T-helper 2 cell treated with Interferon-gamma antibody and Interleukin-4, amounts not matched to agents 5 μg/mL and 100 μg/mL, for 36 hours (primary cell): ENCODE data around the gene KRTAP27-1.

Experiments
- DNase-seq: peaks from one replicate; pipeline ENCODE4 v3.0.0; 2021; ENCODE audit warnings: low spot score
- H3K27ac Mint-ChIP-seq: one replicate; pipeline ENCODE4 v1.8.0; 2021; ENCODE audit warnings: mild to moderate bottlenecking, mixed read lengths
- H3K27me3 Mint-ChIP-seq: one replicate; pipeline ENCODE4 v1.8.0; 2021; ENCODE audit warnings: low read depth, mixed read lengths
- H3K36me3 Mint-ChIP-seq: one replicate; pipeline ENCODE4 v1.8.0; 2021; ENCODE audit warnings: low read depth, mixed read lengths
- H3K4me1 Mint-ChIP-seq: one replicate; pipeline ENCODE4 v1.8.0; 2021; ENCODE audit warnings: low read depth, mixed read lengths
- H3K4me3 Mint-ChIP-seq: one replicate; pipeline ENCODE4 v1.8.0; 2022; ENCODE audit warnings: mild to moderate bottlenecking, moderate library complexity, mixed read lengths
- H3K9me3 Mint-ChIP-seq: one replicate; pipeline ENCODE4 v1.8.0; 2021; ENCODE audit warnings: mixed read lengths

The KRTAP27-1 gene

GRCh38 chr21:30337276-30337744 is at the start of gene KRTAP27-1:
KRTAP27-1 (minus strand) TSS chr21:30337694; CDS start chr21:30337668, 26 bp downstream.
- no peak for DNase-seq
- Mint-ChIP-seq H3K27ac (no peak within 1 kb of the TSS), H3K4me1 (no peaks in the 10 kb centered on the region), H3K9me3 (no peaks in the 10 kb centered on the region), H3K27me3 (no peaks in the 10 kb centered on the region), H3K36me3 (no peaks in the 10 kb centered on the region), H3K4me3 (no peak within 1 kb of the TSS)

DNA sequence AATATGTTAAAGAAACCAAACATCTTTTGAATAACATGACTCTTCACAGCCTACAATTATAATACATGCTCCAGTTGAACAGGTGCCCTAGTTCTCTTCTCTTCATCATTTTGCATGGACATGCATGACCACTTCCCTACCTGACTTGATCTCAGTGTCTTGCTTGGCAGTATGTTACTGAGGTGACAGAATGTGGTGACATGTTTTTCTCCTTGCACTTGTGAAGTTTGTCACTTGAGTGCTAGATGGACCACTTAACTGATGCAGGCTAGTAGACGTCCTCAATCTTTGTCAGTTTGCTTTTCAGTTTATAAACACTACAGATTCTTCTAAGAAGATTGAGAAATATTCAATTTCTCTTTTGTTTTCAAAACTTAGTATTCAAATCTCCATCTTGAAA is 44.7 kb upstream of the KRTAP27-1 start:
- H3K9me3 Mint-ChIP-seq = no peaks in the 10 kb centered on the region
- H3K4me3 Mint-ChIP-seq = no peak overlapping the region
- no peaks in the 10 kb centered on the region for H3K4me1 Mint-ChIP-seq

GRCh38 chr21:30372139-30372770 is 34.8 kb upstream of the KRTAP27-1 start, which contains the start of gene KRTAP13-2:
KRTAP13-2 (minus strand) TSS chr21:30372271; CDS start chr21:30372213, 58 bp downstream.
- H3K4me3 Mint-ChIP-seq = no peak within 1 kb of the TSS
- H3K9me3 Mint-ChIP-seq = peaks cover 4% of the 10 kb centered on the region
- no peaks in the 10 kb centered on the region for H3K4me1 Mint-ChIP-seq
- no peak for DNase-seq
- no peaks in the 10 kb centered on the region for H3K36me3 Mint-ChIP-seq
- H3K27me3 Mint-ChIP-seq = peaks cover 2% of the 10 kb centered on the region
- no peak within 1 kb of the TSS for H3K27ac Mint-ChIP-seq

More for the DNA sequence above, 44.7 kb upstream of the KRTAP27-1 start:
- DNase-seq = no peak
- Mint-ChIP-seq H3K27ac (no peak overlapping the region), H3K36me3 (no peaks in the 10 kb centered on the region), H3K27me3 (no peaks in the 10 kb centered on the region)

DNA sequence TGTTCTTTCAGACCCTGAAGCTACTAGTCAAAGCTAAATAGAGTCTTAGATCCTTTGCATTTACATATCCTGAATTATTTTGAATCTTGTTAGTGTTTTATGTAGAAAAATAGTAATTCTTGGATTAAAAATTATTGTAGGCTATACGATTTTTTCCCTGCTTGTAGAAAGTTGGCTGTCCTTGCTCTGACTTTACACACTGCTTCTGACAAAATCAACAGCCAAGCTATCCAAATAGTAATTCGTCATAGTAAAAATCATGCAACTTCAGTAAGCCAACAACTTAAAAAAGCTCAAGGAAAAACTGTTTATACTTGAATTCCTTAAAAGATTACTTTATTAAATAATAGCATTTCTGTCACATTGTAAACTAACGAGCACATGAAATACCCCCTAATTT is 18.4 kb upstream of the KRTAP27-1 start:
- no peak for DNase-seq
- no peak overlapping the region for H3K4me3 Mint-ChIP-seq
- H3K9me3 Mint-ChIP-seq = no peaks in the 10 kb centered on the region
- H3K27me3 Mint-ChIP-seq = peaks cover 2% of the 10 kb centered on the region
- no peaks in the 10 kb centered on the region for H3K36me3 Mint-ChIP-seq
- no peaks in the 10 kb centered on the region for H3K4me1 Mint-ChIP-seq
- no peak overlapping the region for H3K27ac Mint-ChIP-seq

- H3K4me3 Mint-ChIP-seq = no peak overlapping the region
- no peak for DNase-seq
- peaks cover 2% of the 10 kb centered on the region for H3K27me3 Mint-ChIP-seq
- H3K36me3 Mint-ChIP-seq = no peaks in the 10 kb centered on the region
- H3K4me1 Mint-ChIP-seq = no peaks in the 10 kb centered on the region
- H3K9me3 Mint-ChIP-seq = no peaks in the 10 kb centered on the region
- no peak overlapping the region for H3K27ac Mint-ChIP-seq
These were observed 17.0 kb upstream of the KRTAP27-1 start for GRCh38 chr21:30354308-30355005.

GRCh38 chr21:30351534-30351933 is 14.0 kb upstream of the KRTAP27-1 start:
- Mint-ChIP-seq H3K36me3 (no peaks in the 10 kb centered on the region), H3K4me1 (no peaks in the 10 kb centered on the region), H3K9me3 (no peaks in the 10 kb centered on the region), H3K4me3 (no peak overlapping the region), H3K27me3 (peaks cover 2% of the 10 kb centered on the region), H3K27ac (no peak overlapping the region)
- DNase-seq = no peak

- Mint-ChIP-seq H3K27ac (no peak overlapping the region), H3K36me3 (no peaks in the 10 kb centered on the region), H3K4me3 (no peak overlapping the region), H3K4me1 (no peaks in the 10 kb centered on the region), H3K27me3 (peaks cover 2% of the 10 kb centered on the region), H3K9me3 (no peaks in the 10 kb centered on the region)
- no peak for DNase-seq
These were observed 12.1 kb upstream of the KRTAP27-1 start for GRCh38 chr21:30349572-30349971.

GRCh38 chr21:30348506-30348905 is 11.0 kb upstream of the KRTAP27-1 start, which contains the start of gene KRTAP23-1:
KRTAP23-1 (minus strand) TSS chr21:30348606; CDS start chr21:30348606, 0 bp downstream.
- H3K4me1 Mint-ChIP-seq = no peaks in the 10 kb centered on the region
- no peak within 1 kb of the TSS for H3K27ac Mint-ChIP-seq
- no peaks in the 10 kb centered on the region for H3K36me3 Mint-ChIP-seq
- H3K9me3 Mint-ChIP-seq = no peaks in the 10 kb centered on the region
- no peak within 1 kb of the TSS for H3K4me3 Mint-ChIP-seq
- H3K27me3 Mint-ChIP-seq = no peaks in the 10 kb centered on the region
- no peak for DNase-seq

DNA sequence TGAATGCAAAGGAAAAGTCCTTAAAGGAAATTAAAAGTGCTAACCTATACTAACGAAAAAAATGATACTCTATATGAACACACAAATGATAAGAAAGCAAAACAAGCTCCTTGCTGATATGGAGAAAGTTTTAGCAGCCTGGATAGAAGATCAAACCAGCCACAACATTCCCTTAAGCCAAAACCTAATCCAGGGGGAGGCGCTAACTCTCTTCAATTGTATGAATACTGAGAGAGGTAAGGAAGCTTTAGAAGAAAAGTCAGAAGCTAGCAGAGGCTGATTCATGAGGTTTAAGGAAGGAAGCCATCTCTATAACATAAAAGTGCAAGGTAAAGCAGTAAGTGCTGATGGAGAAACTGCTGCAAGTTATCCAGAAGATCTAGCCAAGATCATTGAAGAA is 7.5 kb upstream of the KRTAP27-1 start:
- H3K4me3 Mint-ChIP-seq = no peak overlapping the region
- no peaks in the 10 kb centered on the region for H3K27me3 Mint-ChIP-seq
- H3K4me1 Mint-ChIP-seq = no peaks in the 10 kb centered on the region
- no peak overlapping the region for H3K27ac Mint-ChIP-seq
- H3K9me3 Mint-ChIP-seq = no peaks in the 10 kb centered on the region
- H3K36me3 Mint-ChIP-seq = no peaks in the 10 kb centered on the region
- no peak for DNase-seq

- no peaks in the 10 kb centered on the region for H3K9me3 Mint-ChIP-seq
- no peaks in the 10 kb centered on the region for H3K36me3 Mint-ChIP-seq
- DNase-seq = no peak
- H3K4me3 Mint-ChIP-seq = no peak overlapping the region
- H3K27ac Mint-ChIP-seq = no peak overlapping the region
- no peaks in the 10 kb centered on the region for H3K4me1 Mint-ChIP-seq
- H3K27me3 Mint-ChIP-seq = no peaks in the 10 kb centered on the region
These were observed 3.5 kb upstream of the KRTAP27-1 start for GRCh38 chr21:30340714-30341573.

GRCh38 chr21:30338717-30339116 is 1.2 kb upstream of the KRTAP27-1 start:
- H3K4me3 Mint-ChIP-seq = no peak overlapping the region
- no peaks in the 10 kb centered on the region for H3K27me3 Mint-ChIP-seq
- no peak for DNase-seq
- H3K27ac Mint-ChIP-seq = no peak overlapping the region
- no peaks in the 10 kb centered on the region for H3K4me1 Mint-ChIP-seq
- H3K36me3 Mint-ChIP-seq = no peaks in the 10 kb centered on the region
- no peaks in the 10 kb centered on the region for H3K9me3 Mint-ChIP-seq

DNA sequence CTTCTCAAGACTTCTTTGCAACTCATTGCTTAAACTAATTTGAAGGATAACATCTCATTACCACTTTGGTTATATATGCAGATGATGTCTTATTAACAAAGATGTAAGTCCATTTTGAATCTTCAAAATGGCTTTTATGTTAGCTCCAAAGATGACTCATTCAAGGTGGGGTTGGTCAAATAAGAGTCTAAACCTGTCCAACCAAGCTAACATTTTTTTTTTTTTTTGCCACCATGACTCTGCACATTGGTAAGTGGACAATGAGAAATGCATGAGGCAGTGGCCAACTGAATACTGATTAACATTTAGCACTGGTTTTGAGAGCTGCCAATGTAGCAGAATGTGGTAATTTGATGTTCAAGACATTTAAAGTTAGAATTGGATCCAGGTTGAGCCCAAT is 278 bp upstream of the KRTAP27-1 start:
- Mint-ChIP-seq H3K36me3 (no peaks in the 10 kb centered on the region), H3K27ac (no peak overlapping the region), H3K27me3 (no peaks in the 10 kb centered on the region), H3K4me1 (no peaks in the 10 kb centered on the region), H3K4me3 (no peak overlapping the region), H3K9me3 (no peaks in the 10 kb centered on the region)
- DNase-seq = no peak

DNA sequence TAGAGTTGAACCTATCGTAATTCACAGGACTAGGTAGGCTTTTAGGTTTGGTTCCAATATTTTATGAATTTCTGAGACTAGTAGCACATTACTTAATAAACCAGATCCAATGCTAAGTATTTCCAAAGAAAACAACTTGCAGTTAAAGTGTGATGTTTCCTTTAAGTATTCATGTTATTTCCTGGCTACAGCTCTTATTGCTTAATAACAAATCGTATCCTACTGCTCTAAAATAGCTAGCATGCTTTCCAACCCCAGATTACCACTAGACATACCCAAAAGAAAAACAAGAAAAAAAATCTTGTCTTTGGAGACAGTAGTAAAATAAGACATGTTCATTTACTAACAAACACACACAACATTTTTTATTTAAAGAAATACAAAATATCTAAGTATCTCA is 898 bp downstream of the KRTAP27-1 start:
- Mint-ChIP-seq H3K9me3 (no peaks in the 10 kb centered on the region), H3K4me3 (no peak overlapping the region), H3K4me1 (no peaks in the 10 kb centered on the region), H3K27ac (no peak overlapping the region), H3K36me3 (no peaks in the 10 kb centered on the region), H3K27me3 (no peaks in the 10 kb centered on the region)
- no peak for DNase-seq

DNA sequence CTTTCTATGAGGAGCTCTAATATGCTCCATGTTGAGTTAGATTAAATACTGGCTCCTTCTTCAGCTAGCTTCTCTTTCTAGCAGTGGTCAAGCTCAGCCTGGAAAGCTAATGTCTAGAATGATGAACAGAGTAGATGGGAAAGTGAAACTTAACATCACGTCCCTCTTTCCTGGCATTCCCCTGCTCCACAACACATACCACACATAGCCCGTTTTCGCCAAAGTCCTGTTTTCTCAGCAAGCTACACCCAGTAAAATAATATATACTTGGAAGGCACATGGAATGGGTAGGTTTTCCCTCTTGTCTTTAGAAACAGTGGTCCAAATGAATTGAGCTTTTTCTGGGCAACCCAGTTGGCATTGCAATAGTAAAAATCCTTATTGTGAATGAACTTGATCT is 3.8 kb downstream of the KRTAP27-1 start:
- Mint-ChIP-seq H3K27ac (no peak overlapping the region), H3K4me1 (no peaks in the 10 kb centered on the region), H3K36me3 (no peaks in the 10 kb centered on the region), H3K9me3 (no peaks in the 10 kb centered on the region), H3K4me3 (no peak overlapping the region), H3K27me3 (no peaks in the 10 kb centered on the region)
- DNase-seq = no peak
